ENCODE results near the gene QTRT2. TPM values are rescaled to one million over a fixed set of nuclear protein-coding genes. Genes with fewer than 3 reads are reported as not detected.

The QTRT2 gene
- total RNA-seq, 1 experiment from 2014 or later: 16.8 TPM

GRCh38 chr3:114122027-114122709 lies 65.6 kb downstream of the QTRT2 start:
- DNase-seq (ENCODE audit: low read depth): peak; percentile 17

GRCh38 chr3:114126461-114126860 lies 69.9 kb downstream of the QTRT2 start:
- DNase-seq (ENCODE audit: low read depth): no peak

GRCh38 chr3:114127517-114127916 lies 71.0 kb downstream of the QTRT2 start:
- DNase-seq (ENCODE audit: low read depth): no peak

GRCh38 chr3:114128231-114128630 lies 71.7 kb downstream of the QTRT2 start:
- DNase-seq (ENCODE audit: low read depth): no peak

GRCh38 chr3:114128826-114129225 lies 72.3 kb downstream of the QTRT2 start:
- DNase-seq (ENCODE audit: low read depth): no peak

- DNase-seq (ENCODE audit: low read depth): no peak
These were observed 76.0 kb downstream of the QTRT2 start for GRCh38 chr3:114132500-114132899.

- DNase-seq (ENCODE audit: low read depth): no peak
These were observed 77.4 kb downstream of the QTRT2 start for GRCh38 chr3:114133947-114134346.

Other genes starting within 250 kb of the QTRT2 start
- gene GRAMD1C, start 217.9 kb upstream of the QTRT2 start, total RNA-seq (2014; rRNA removed): 2.2 TPM in 2 replicates
- 0.06 and 0.11 TPM in 2 replicates for gene ZDHHC23, start 108.7 kb upstream of the QTRT2 start, total RNA-seq (2014; rRNA removed)
- 0.51 and 1.3 TPM in 2 replicates for gene CCDC191, start 211 bp upstream of the QTRT2 start, total RNA-seq (2014; rRNA removed)
- gene DRD3, start 122.3 kb downstream of the QTRT2 start, total RNA-seq (2014; rRNA removed): not detected in 2 replicates
- gene ZNF80, start 180.8 kb downstream of the QTRT2 start, total RNA-seq (2014; rRNA removed): 0.06 TPM in 1 of 2 replicates, not detected in the other
- gene TIGIT, start 237.3 kb downstream of the QTRT2 start, total RNA-seq (2014; rRNA removed): not detected in 2 replicates